H9 (cell line): ENCODE results near the gene ABHD12. TPM values are rescaled to one million over a fixed set of nuclear protein-coding genes. Genes with fewer than 3 reads are reported as not detected.
A peak's percentile ranks its signal among the peaks of the same experiment; 100 is the strongest.

Source experiments
- DNase-seq: peaks from one replicate; pipeline ENCODE4 v3.0.0-alpha.2; 2017
- H2AFZ ChIP-seq: one replicate; pipeline ENCODE4 v1.6.1; 2013; ENCODE audit warnings: mild to moderate bottlenecking, low read length, control low read depth, moderate library complexity
- H2AK5ac ChIP-seq: 2 replicates; pipeline ENCODE4 v1.6.1; 2013; ENCODE audit warnings: low read length, control low read depth, mixed read lengths; ENCODE audit not compliant: insufficient read length
- H2BK120ac ChIP-seq: one replicate; pipeline ENCODE4 v1.6.1; 2013; ENCODE audit warnings: low read depth, mild to moderate bottlenecking, low read length, control low read depth, inconsistent platforms; ENCODE audit not compliant: poor library complexity, severe bottlenecking
- H2BK12ac ChIP-seq: 2 replicates; pipeline ENCODE4 v1.6.1; 2013; ENCODE audit warnings: low read length, control low read depth, mixed read lengths, low read depth; ENCODE audit not compliant: insufficient read length
- H2BK15ac ChIP-seq: 2 replicates; pipeline ENCODE4 v1.6.1; 2013; ENCODE audit warnings: low read depth, low read length, control low read depth
- H2BK20ac ChIP-seq: one replicate; pipeline ENCODE4 v1.6.1; 2013; ENCODE audit warnings: low read depth, mild to moderate bottlenecking, low read length, control low read depth, inconsistent platforms; ENCODE audit not compliant: poor library complexity, severe bottlenecking
- H2BK5ac ChIP-seq: 2 replicates; pipeline ENCODE4 v1.6.1; 2013; ENCODE audit warnings: low read length, control low read depth, mixed read lengths; ENCODE audit not compliant: insufficient read length
- H3K14ac ChIP-seq: 2 replicates; pipeline ENCODE4 v1.6.1; 2013; ENCODE audit warnings: low read length, control low read depth; ENCODE audit not compliant: insufficient read depth
- H3K18ac ChIP-seq: 2 replicates; pipeline ENCODE4 v1.6.1; 2013; ENCODE audit warnings: low read depth, mild to moderate bottlenecking, mixed read lengths, low read length, control low read depth; ENCODE audit not compliant: insufficient read length
- H3K23ac ChIP-seq: 2 replicates; pipeline ENCODE4 v1.6.1; 2013; ENCODE audit warnings: low read length, control low read depth, mixed read lengths, low read depth; ENCODE audit not compliant: insufficient read length
- H3K23me2 ChIP-seq: 2 replicates; pipeline ENCODE4 v1.6.1; 2013; ENCODE audit warnings: low read depth, mild to moderate bottlenecking, mixed read lengths, low read length, control low read depth; ENCODE audit not compliant: insufficient read length, poor library complexity, severe bottlenecking
- H3K27ac ChIP-seq: 2 replicates; pipeline ENCODE4 v1.5.1; 2013; ENCODE audit warnings: low read length, control low read depth, mixed read lengths, low read depth; ENCODE audit not compliant: insufficient read length
- H3K27me3 ChIP-seq: 2 replicates; pipeline ENCODE4 v1.6.1; 2013; ENCODE audit warnings: low read length, control low read depth, inconsistent platforms; ENCODE audit not compliant: insufficient read depth
- H3K4ac ChIP-seq: 2 replicates; pipeline ENCODE4 v1.6.1; 2013; ENCODE audit warnings: low read depth, mild to moderate bottlenecking, control low read depth, inconsistent platforms, low read length, moderate library complexity
- H3K4me1 ChIP-seq: 2 replicates; pipeline ENCODE4 v1.6.1; 2013; ENCODE audit warnings: low read length, control low read depth, inconsistent platforms; ENCODE audit not compliant: insufficient read depth
- H3K4me2 ChIP-seq: 2 replicates; pipeline ENCODE4 v1.6.1; 2013; ENCODE audit warnings: low read length, control low read depth, mixed read lengths; ENCODE audit not compliant: insufficient read length, insufficient read depth
- H3K56ac ChIP-seq: 2 replicates; pipeline ENCODE4 v1.6.1; 2013; ENCODE audit warnings: low read depth, mild to moderate bottlenecking, mixed read lengths, low read length, control low read depth; ENCODE audit not compliant: insufficient read length
- H3K79me1 ChIP-seq: 2 replicates; pipeline ENCODE4 v1.6.1; 2013; ENCODE audit warnings: low read depth, mild to moderate bottlenecking, moderate library complexity, low read length, control low read depth, inconsistent platforms; ENCODE audit not compliant: insufficient read depth, poor library complexity, severe bottlenecking
- H3K79me2 ChIP-seq: 2 replicates; pipeline ENCODE4 v1.6.1; 2013; ENCODE audit warnings: low read length, control low read depth, inconsistent platforms; ENCODE audit not compliant: insufficient read depth
- H3K9ac ChIP-seq: 2 replicates; pipeline ENCODE4 v1.6.1; 2013; ENCODE audit warnings: low read length, control low read depth, mixed read lengths; ENCODE audit not compliant: insufficient read length; ENCODE audit errors: extremely low read depth
- H3K9me3 ChIP-seq: one replicate; pipeline ENCODE4 v1.6.1; 2013; ENCODE audit warnings: low read depth, low read length, inconsistent platforms; ENCODE audit not compliant: control insufficient read depth
- H3T11ph ChIP-seq: one replicate; pipeline ENCODE4 v1.6.1; 2013; ENCODE audit warnings: mild to moderate bottlenecking, low read length, control low read depth, inconsistent platforms
- H4K20me1 ChIP-seq: one replicate; pipeline ENCODE4 v1.6.1; 2013; ENCODE audit not compliant: control insufficient read depth, insufficient read length, insufficient read depth
- H4K5ac ChIP-seq: 2 replicates; pipeline ENCODE4 v1.6.1; 2013; ENCODE audit warnings: low read depth, mild to moderate bottlenecking, mixed read lengths, low read length, control low read depth; ENCODE audit not compliant: insufficient read length
- H4K8ac ChIP-seq: replicated peaks from 2 replicates; pipeline ENCODE4 v1.6.1; 2013; ENCODE audit warnings: low read length, control low read depth, mixed read lengths, low read depth; ENCODE audit not compliant: insufficient read length
- H4K91ac ChIP-seq: 2 replicates; pipeline ENCODE4 v1.6.1; 2013; ENCODE audit warnings: low read depth, mild to moderate bottlenecking, moderate library complexity, mixed read lengths, low read length, control low read depth; ENCODE audit not compliant: insufficient read length
- H3K27ac Mint-ChIP-seq, 3 experiments: 2 replicates in 2 of 3; 3 replicates in 1 of 3; pipeline ENCODE4 v1.8.0; 2020 to 2021; ENCODE audit warnings: mixed read lengths in 3 of 3, mild to moderate bottlenecking in 1 of 3, moderate library complexity in 1 of 3
- H3K27me3 Mint-ChIP-seq: 2 replicates; pipeline ENCODE4 v1.8.0; 2021; ENCODE audit warnings: low read depth, mild to moderate bottlenecking, moderate library complexity, mixed read lengths
- H3K36me3 Mint-ChIP-seq, 3 experiments: 2 replicates in 2 of 3; 3 replicates in 1 of 3; pipeline ENCODE4 v1.8.0; 2020 to 2021; ENCODE audit warnings: low read depth in 3 of 3, mixed read lengths in 3 of 3; ENCODE audit not compliant: insufficient read depth in 1 of 3
- H3K4me1 Mint-ChIP-seq, 2 experiments: 2 replicates each; pipeline ENCODE4 v1.8.0; 2020; ENCODE audit warnings: mixed read lengths in 2 of 2
- H3K4me3 Mint-ChIP-seq, 2 experiments: 2 replicates in 1 of 2; 3 replicates in 1 of 2; pipeline ENCODE4 v1.8.0; 2020 to 2021; ENCODE audit warnings: mild to moderate bottlenecking in 2 of 2, mixed read lengths in 2 of 2, moderate library complexity in 1 of 2
- H3K9me3 Mint-ChIP-seq, 2 experiments: 2 replicates in 1 of 2; 3 replicates in 1 of 2; pipeline ENCODE4 v1.8.0; 2020; ENCODE audit warnings: mild to moderate bottlenecking in 2 of 2, mixed read lengths in 2 of 2, moderate library complexity in 1 of 2
- CTCF ChIP-seq: fragments of 200-600 bp; sonication (generic); conservative IDR thresholded peaks from 3 replicates; pipeline ENCODE4 v1.8.0; 2021; ENCODE audit warnings: antibody characterized with exemption, mild to moderate bottlenecking
- WGBS: extraction: QIAGEN DNeasy Blood & Tissue Kit; methylation state at CpG from one replicate; pipeline ENCODE4 v1.1.7; 2013; ENCODE audit warnings: missing lambda C conversion rate, low lambda C conversion rate, mixed read lengths; ENCODE audit not compliant: insufficient read length; ENCODE audit errors: extremely low coverage; 5-methylcytosine and 5-hydroxymethylcytosine counted together
- total RNA-seq: library from RNA; stranded (reverse); gene quantifications from 2 replicates; pipeline ENCODE4 v1.2.1, GENCODE V29; 2021

The ABHD12 gene
- total RNA-seq, 1 experiment from 2014 or later = 54.4 TPM

- H2BK12ac ChIP-seq = no peak overlapping the region
- no peaks in the 10 kb centered on the region for H3K79me2 ChIP-seq
- H3K27me3 ChIP-seq = no peaks in the 10 kb centered on the region
- H3K23me2 ChIP-seq = no peaks in the 10 kb centered on the region
- no CpG with 5 or more reads among the region's 6 CpGs for WGBS
- peaks cover 4 to 5% of the 10 kb centered on the region in 2 experiments; a peak in 4 of 5 replicates for H3K9me3 Mint-ChIP-seq
- H3K27ac ChIP-seq = no peak overlapping the region
- H2BK120ac ChIP-seq = no peak overlapping the region
- peaks cover 5 to 6% of the 10 kb centered on the region in 2 experiments for H3K4me1 Mint-ChIP-seq
- no peak overlapping the region for H2BK5ac ChIP-seq
- H2AK5ac ChIP-seq = no peak overlapping the region
- peak overlapping the region in 2 of 3 experiments; percentile 52 to 66; a peak in 2 of 7 replicates for H3K27ac Mint-ChIP-seq
- H3K9ac ChIP-seq = no peak overlapping the region
- no peak for DNase-seq
- H2BK20ac ChIP-seq = no peak overlapping the region
- H3K9me3 ChIP-seq = no peaks in the 10 kb centered on the region
- H3K4me3 Mint-ChIP-seq = no peak overlapping the region
- H3K4ac ChIP-seq = no peak overlapping the region
- no peak overlapping the region for H3K14ac ChIP-seq
- H4K20me1 ChIP-seq = peaks cover 3% of the 10 kb centered on the region
- no peak overlapping the region for H4K5ac ChIP-seq
- H2AFZ ChIP-seq = no peak overlapping the region
- no peaks in the 10 kb centered on the region for H3K79me1 ChIP-seq
- H3K27me3 Mint-ChIP-seq = no peaks in the 10 kb centered on the region
- H4K91ac ChIP-seq = no peak overlapping the region
- H3T11ph ChIP-seq = no peak overlapping the region
- no peak overlapping the region for H4K8ac ChIP-seq
- no peaks in the 10 kb centered on the region; the same call in 1 of the 2 replicates for H3K4me1 ChIP-seq
- H3K23ac ChIP-seq = no peak overlapping the region
- no peak overlapping the region for H3K18ac ChIP-seq
- H2BK15ac ChIP-seq = no peak overlapping the region
- H3K56ac ChIP-seq = no peak overlapping the region
- no peak for TF ChIP-seq CTCF
- H3K36me3 Mint-ChIP-seq = peaks cover 23 to 52% (median 38%) of the 10 kb centered on the region in 3 experiments
- H3K4me2 ChIP-seq = no peak overlapping the region
Observed at GRCh38 chr20:25310921-25311728, 79.5 kb downstream of the ABHD12 start.
